M059J (cell line): ENCODE measurements around the gene GRIP2. TPM values are rescaled to one million over a fixed set of nuclear protein-coding genes. Genes with fewer than 3 reads are reported as not detected.

Experiments used
- total RNA-seq: library from RNA; depleted of rRNA; stranded (reverse); fragments of >200 nt; shearing (Covaris generic); gene quantifications from 2 replicates; pipeline ENCODE4 v1.2.3, GENCODE V29; 2014; rRNA removed

GRIP2 gene
- total RNA-seq, 1 experiment from 2014 or later = 7.6 TPM

Other genes starting within 250 kb of the GRIP2 start
- gene SLC6A6, start 137.7 kb downstream of the GRIP2 start, total RNA-seq = 24.6 and 43.3 TPM in 2 replicates
- 6.1 and 6.2 TPM in 2 replicates for gene CCDC174, start 111.4 kb upstream of the GRIP2 start, total RNA-seq
- not detected in 2 replicates for gene C3orf20, start 134.8 kb upstream of the GRIP2 start, total RNA-seq